HEK293T (cell line): Measurements from ENCODE around the gene ZNF285.
"Not testable (repeated sequence)": the region's sequence is repeated elsewhere in the genome, so short reads cannot be mapped to it uniquely, and the experiment has no call there.

ENCODE experiments used
- ARNT ChIP-seq: fragments of 450-650 bp; IDR thresholded peaks from 2 replicates; pipeline ENCODE4 v1.6.1; 2017; ENCODE audit warnings: mild to moderate bottlenecking
- BHLHE40 ChIP-seq: fragments of 450-650 bp; IDR thresholded peaks from 2 replicates; pipeline ENCODE4 v1.6.1; 2016; ENCODE audit warnings: mild to moderate bottlenecking, moderate library complexity, borderline replicate concordance
- ELF4 ChIP-seq: fragments of 450-650 bp; IDR thresholded peaks from 2 replicates; pipeline ENCODE4 v1.6.1; 2017; ENCODE audit warnings: antibody characterized with exemption
- FOXK2 ChIP-seq: fragments of 450-650 bp; IDR thresholded peaks from 2 replicates; pipeline ENCODE4 v1.6.1; 2016; ENCODE audit warnings: mild to moderate bottlenecking
- L3MBTL2 ChIP-seq: fragments of 450-650 bp; conservative IDR thresholded peaks from 2 replicates; pipeline ENCODE4 v1.6.1; 2016; ENCODE audit warnings: mild to moderate bottlenecking
- LEF1 ChIP-seq: fragments of 450-650 bp; IDR thresholded peaks from 2 replicates; pipeline ENCODE4 v1.6.1; 2017; ENCODE audit warnings: mild to moderate bottlenecking, borderline replicate concordance
- SP1 ChIP-seq: fragments of 450-650 bp; IDR thresholded peaks from 2 replicates; pipeline ENCODE4 v1.6.1; 2017
- SUZ12 ChIP-seq: fragments of 450-650 bp; IDR thresholded peaks from 2 replicates; pipeline ENCODE4 v1.6.1; 2016; ENCODE audit warnings: mild to moderate bottlenecking
- TARDBP ChIP-seq: fragments of 450-650 bp; IDR thresholded peaks from 2 replicates; pipeline ENCODE4 v1.6.1; 2016
- ZNF384 ChIP-seq: fragments of 450-650 bp; IDR thresholded peaks from 2 replicates; pipeline ENCODE4 v1.6.1; 2016

DNA sequence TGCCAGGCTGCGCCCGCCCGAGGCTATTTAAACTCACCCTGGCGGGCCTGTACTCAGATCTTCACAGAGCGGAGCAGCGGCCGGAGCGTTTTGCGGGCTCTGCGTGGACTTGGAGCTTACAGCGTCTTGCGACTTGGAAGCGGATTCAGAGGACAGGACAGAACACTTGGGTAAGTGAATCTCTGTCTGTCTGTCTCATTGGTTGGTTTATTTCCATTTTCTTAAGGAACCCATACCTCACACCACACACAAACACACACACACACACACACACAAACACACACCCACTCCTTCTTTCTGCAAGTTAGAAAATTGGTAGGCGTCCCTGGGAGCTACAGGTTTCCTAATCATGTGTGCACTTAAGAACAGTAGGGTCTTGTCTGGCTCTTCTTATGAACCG is 14.1 kb upstream of the ZNF285 start:
- not testable (repeated sequence) for TF ChIP-seq FOXK2, L3MBTL2, SP1, ZNF384, ELF4, SUZ12, ARNT, BHLHE40, LEF1, TARDBP
